Parathyroid adenoma (tissue), 2 donors: ENCODE results near the gene ULK3.

Experiments used
- H2AFZ ChIP-seq: fragments of 300-600 bp; sonication (generic); one replicate; pipeline ENCODE4 v1.7.0; 2017; ENCODE audit warnings: antibody characterized with exemption, mild to moderate bottlenecking
- H3K27ac ChIP-seq: fragments of 300-600 bp; sonication (generic); one replicate; pipeline ENCODE4 v1.7.0; 2017
- H3K27me3 ChIP-seq: fragments of 300-600 bp; sonication (generic); one replicate; pipeline ENCODE4 v1.7.0; 2017; ENCODE audit warnings: low read length; ENCODE audit not compliant: control insufficient read depth, insufficient read depth
- H3K36me3 ChIP-seq: fragments of 300-600 bp; sonication (generic); one replicate; pipeline ENCODE4 v1.7.0; 2017; ENCODE audit warnings: low read length; ENCODE audit not compliant: control insufficient read depth, insufficient read depth
- H3K4me1 ChIP-seq: fragments of 300-600 bp; sonication (generic); one replicate; pipeline ENCODE4 v1.7.0; 2017; ENCODE audit warnings: control low read depth
- H3K4me2 ChIP-seq: fragments of 300-600 bp; sonication (generic); one replicate; pipeline ENCODE4 v1.7.0; 2017; ENCODE audit warnings: low read length
- H3K4me3 ChIP-seq: fragments of 300-600 bp; sonication (generic); one replicate; pipeline ENCODE4 v1.7.0; 2017; ENCODE audit warnings: low read depth, low read length
- H3K79me2 ChIP-seq: fragments of 300-600 bp; sonication (generic); one replicate; pipeline ENCODE4 v1.7.0; 2017; ENCODE audit warnings: control low read depth
- H3K9ac ChIP-seq: fragments of 300-600 bp; sonication (generic); one replicate; pipeline ENCODE4 v1.7.0; 2017; ENCODE audit warnings: mild to moderate bottlenecking
- H3K9me3 ChIP-seq: fragments of 300-600 bp; sonication (generic); one replicate; pipeline ENCODE4 v1.7.0; 2017; ENCODE audit warnings: low read length; ENCODE audit not compliant: control insufficient read depth
- CTCF ChIP-seq: fragments of 300-600 bp; sonication (generic); IDR thresholded peaks from one replicate; pipeline ENCODE4 v1.7.0; 2017; ENCODE audit warnings: antibody characterized with exemption, mild to moderate bottlenecking
- donor health status: primary hyperparathyroidism.

Gene ULK3

GRCh38 chr15:74839526-74840395 is 3.2 kb downstream of the ULK3 start:
- no peak for TF ChIP-seq CTCF
- Histone ChIP-seq H3K27ac (no peak overlapping the region), H3K9me3 (no peaks in the 10 kb centered on the region), H3K27me3 (no peaks in the 10 kb centered on the region), H3K4me2 (no peak overlapping the region), H3K9ac (no peak overlapping the region), H3K79me2 (no peaks in the 10 kb centered on the region), H3K36me3 (no peaks in the 10 kb centered on the region), H3K4me1 (peaks cover 16% of the 10 kb centered on the region), H2AFZ (no peak overlapping the region), H3K4me3 (no peak overlapping the region)

- Histone ChIP-seq H3K36me3 (no peaks in the 10 kb centered on the region), H2AFZ (no peak overlapping the region), H3K27me3 (no peaks in the 10 kb centered on the region), H3K9me3 (no peaks in the 10 kb centered on the region), H3K4me3 (no peak overlapping the region), H3K27ac (no peak overlapping the region), H3K79me2 (no peaks in the 10 kb centered on the region), H3K4me2 (no peak overlapping the region), H3K4me1 (peaks cover 22% of the 10 kb centered on the region), H3K9ac (no peak overlapping the region)
- no peak for TF ChIP-seq CTCF
Measured at GRCh38 chr15:74838746-74839525, 4.0 kb downstream of the ULK3 start.

GRCh38 chr15:74838137-74838516 is 4.8 kb downstream of the ULK3 start:
- Histone ChIP-seq H3K4me3 (no peak overlapping the region), H3K79me2 (no peaks in the 10 kb centered on the region), H3K27me3 (no peaks in the 10 kb centered on the region), H3K27ac (no peak overlapping the region), H3K9me3 (no peaks in the 10 kb centered on the region), H3K4me2 (no peak overlapping the region), H3K36me3 (no peaks in the 10 kb centered on the region), H3K9ac (no peak overlapping the region), H2AFZ (no peak overlapping the region), H3K4me1 (peaks cover 25% of the 10 kb centered on the region)
- TF ChIP-seq CTCF = no peak

- Histone ChIP-seq H3K36me3 (no peaks in the 10 kb centered on the region), H3K9ac (no peak overlapping the region), H3K4me3 (no peak overlapping the region), H2AFZ (no peak overlapping the region), H3K27ac (no peak overlapping the region), H3K79me2 (no peaks in the 10 kb centered on the region), H3K4me1 (peaks cover 30% of the 10 kb centered on the region), H3K9me3 (no peaks in the 10 kb centered on the region), H3K4me2 (no peak overlapping the region), H3K27me3 (no peaks in the 10 kb centered on the region)
- TF ChIP-seq CTCF = no peak
Measured at GRCh38 chr15:74837482-74838136, 5.3 kb downstream of the ULK3 start.
